GM23338 (cell line): ENCODE data around the gene ADORA1. TPM values are rescaled to one million over a fixed set of nuclear protein-coding genes. Genes with fewer than 3 reads are reported as not detected.

Experiments used
- ATAC-seq: fragments of 200-7000 bp; cut with Tn5 transposase; 3 replicates; pipeline ENCODE4 v1.9.1; 2020
- DNase-seq: peaks from one replicate; pipeline ENCODE4 v3.0.0-alpha.2; 2015; ENCODE audit warnings: low spot score
- H2AFZ ChIP-seq: fragments of 200-600 bp; sonication (generic); 2 replicates; pipeline ENCODE4 v1.8.0; 2016; ENCODE audit warnings: antibody characterized with exemption, mild to moderate bottlenecking, moderate library complexity
- H3F3A ChIP-seq: fragments of 200-600 bp; sonication (generic); replicated peaks from 2 replicates; pipeline ENCODE4 v1.8.0; 2017; ENCODE audit warnings: antibody characterized with exemption, mixed run types, low read depth
- H3K27ac ChIP-seq: fragments of 200-600 bp; sonication (generic); 2 replicates; pipeline ENCODE4 v1.6.1; 2016; ENCODE audit warnings: low read depth
- H3K27me3 ChIP-seq: fragments of 200-600 bp; sonication (generic); 2 replicates; pipeline ENCODE4 v1.8.0; 2016; ENCODE audit warnings: mild to moderate bottlenecking, mixed run types, moderate library complexity; ENCODE audit not compliant: insufficient read depth
- H3K36me3 ChIP-seq: fragments of 200-600 bp; sonication (generic); 2 replicates; pipeline ENCODE4 v1.8.0; 2016; ENCODE audit warnings: mild to moderate bottlenecking; ENCODE audit not compliant: insufficient read depth
- H3K4me1 ChIP-seq: fragments of 200-600 bp; sonication (generic); 2 replicates; pipeline ENCODE4 v1.8.0; 2016; ENCODE audit warnings: mild to moderate bottlenecking, moderate library complexity; ENCODE audit not compliant: insufficient read depth
- H3K4me2 ChIP-seq: fragments of 200-600 bp; sonication (generic); 2 replicates; pipeline ENCODE4 v1.7.1; 2017; ENCODE audit warnings: mixed run types
- H3K4me3 ChIP-seq: fragments of 200-600 bp; sonication (generic); 2 replicates; pipeline ENCODE4 v1.6.1; 2016; ENCODE audit warnings: mixed run types
- H3K79me2 ChIP-seq: fragments of 200-600 bp; sonication (generic); replicated peaks from 2 replicates; pipeline ENCODE4 v1.8.0; 2017; ENCODE audit warnings: mild to moderate bottlenecking; ENCODE audit not compliant: insufficient read depth
- H3K9me2 ChIP-seq: fragments of 200-600 bp; sonication (generic); 2 replicates; pipeline ENCODE4 v1.8.0; 2017; ENCODE audit not compliant: insufficient read depth
- H4K20me1 ChIP-seq: fragments of 200-600 bp; sonication (generic); replicated peaks from 2 replicates; pipeline ENCODE4 v1.8.0; 2017; ENCODE audit warnings: mild to moderate bottlenecking; ENCODE audit not compliant: insufficient read depth
- H3K27ac Mint-ChIP-seq: 2 replicates; pipeline ENCODE4 v1.8.0; 2020; ENCODE audit warnings: inconsistent platforms, mild to moderate bottlenecking, moderate library complexity, mixed read lengths
- H3K27me3 Mint-ChIP-seq: 3 replicates; pipeline ENCODE4 v1.8.0; 2022; ENCODE audit warnings: low read depth, mild to moderate bottlenecking, moderate library complexity, mixed read lengths, inconsistent platforms; ENCODE audit not compliant: insufficient read depth, poor library complexity
- H3K36me3 Mint-ChIP-seq: 3 replicates; pipeline ENCODE4 v1.8.0; 2021; ENCODE audit warnings: low read depth, mild to moderate bottlenecking, inconsistent platforms, moderate library complexity, mixed read lengths
- H3K4me1 Mint-ChIP-seq: 3 replicates; pipeline ENCODE4 v1.8.0; 2020; ENCODE audit warnings: mild to moderate bottlenecking, inconsistent platforms, mixed read lengths
- H3K4me3 Mint-ChIP-seq: 3 replicates; pipeline ENCODE4 v1.8.0; 2021; ENCODE audit warnings: moderate library complexity, mild to moderate bottlenecking, inconsistent platforms, mixed read lengths
- H3K9me3 Mint-ChIP-seq: 3 replicates; pipeline ENCODE4 v1.8.0; 2020; ENCODE audit warnings: moderate library complexity, mild to moderate bottlenecking, inconsistent platforms, mixed read lengths
- CREB1 ChIP-seq: fragments of 250-450 bp; sonication (Bioruptor Pico); IDR thresholded peaks from 2 replicates; pipeline ENCODE4 v1.5.0; 2020; ENCODE audit warnings: low read depth, mild to moderate bottlenecking, moderate library complexity
- ETS1 ChIP-seq: IDR thresholded peaks from 2 replicates; pipeline ENCODE4 v1.6.1; 2016; ENCODE audit warnings: antibody characterized with exemption
- EZH2 ChIP-seq: fragments of 200-600 bp; sonication (generic); IDR thresholded peaks from one replicate; pipeline ENCODE4 v1.8.0; 2017; ENCODE audit warnings: antibody characterized with exemption, mild to moderate bottlenecking, low read depth; ENCODE audit not compliant: unreplicated experiment
- EZH2phosphoT487 ChIP-seq: fragments of 200-600 bp; sonication (generic); IDR thresholded peaks from one replicate; pipeline ENCODE4 v1.8.1; 2018; ENCODE audit warnings: antibody characterized with exemption; ENCODE audit not compliant: unreplicated experiment
- JUNB ChIP-seq: IDR thresholded peaks from one replicate; pipeline ENCODE4 v1.6.1; 2016; ENCODE audit warnings: antibody characterized with exemption; ENCODE audit not compliant: unreplicated experiment
- NANOG ChIP-seq: IDR thresholded peaks from 2 replicates; pipeline ENCODE4 v1.6.1; 2016; ENCODE audit warnings: antibody characterized with exemption, borderline replicate concordance
- ZNF114 ChIP-seq: fragments of 250-450 bp; sonication (Bioruptor Pico); IDR thresholded peaks from 2 replicates; pipeline ENCODE4 v1.5.0; 2020; ENCODE audit warnings: mild to moderate bottlenecking, moderate library complexity
- ZNF462 ChIP-seq: fragments of 250-450 bp; sonication (Bioruptor Pico); IDR thresholded peaks from 2 replicates; pipeline ENCODE4 v1.5.0; 2020; ENCODE audit warnings: mild to moderate bottlenecking, moderate library complexity
- polyA plus RNA-seq: library from polyadenylated mRNA; unstranded; fragments of >200 nt; fragmentation: Nextera tagmentation; extraction: Ambion mirVana; gene quantifications from 2 replicates; pipeline ENCODE4 v1.2.1, GENCODE V29; 2016
- total RNA-seq: library from RNA; depleted of rRNA; stranded (reverse); fragments of >200 nt; shearing (Covaris generic); gene quantifications from 2 replicates; pipeline ENCODE4 v1.2.3, GENCODE V29; 2014

Gene ADORA1
- total and polyA plus RNA-seq, 2 experiments from 2014 or later = 0.63 to 1.8 TPM

GRCh38 chr1:203089001-203089650, 38.4 kb upstream of the ADORA1 start:
- Histone ChIP-seq H2AFZ (no peak overlapping the region), H4K20me1 (no peaks in the 10 kb centered on the region), H3K27ac (no peak overlapping the region), H3K9me2 (peaks cover 3% of the 10 kb centered on the region; the same call in 1 of the 2 replicates), H3K4me3 (no peak overlapping the region), H3K4me1 (no peaks in the 10 kb centered on the region), H3K79me2 (no peaks in the 10 kb centered on the region), H3F3A (no peaks in the 10 kb centered on the region), H3K36me3 (no peaks in the 10 kb centered on the region; the same call in 1 of the 2 replicates), H3K27me3 (no peaks in the 10 kb centered on the region), H3K4me2 (no peak overlapping the region)
- Mint-ChIP-seq H3K9me3 (no peaks in the 10 kb centered on the region; the same call in 1 of the 3 replicates), H3K4me1 (peaks cover 22% of the 10 kb centered on the region), H3K27me3 (peaks cover 8% of the 10 kb centered on the region), H3K27ac (no peak overlapping the region), H3K36me3 (no peaks in the 10 kb centered on the region; the same call in 2 of the 3 replicates), H3K4me3 (no peak overlapping the region)
- TF ChIP-seq EZH2phosphoT487 (no peak), NANOG (no peak), JUNB (no peak), ZNF462 (no peak), ZNF114 (CRISPR knock-in tag) (no peak), EZH2 (no peak), ETS1 (no peak), CREB1 (no peak)
- DNase-seq (no peak), ATAC-seq (no peak)
